ENCODE data around the gene ARNT2.

DNA sequence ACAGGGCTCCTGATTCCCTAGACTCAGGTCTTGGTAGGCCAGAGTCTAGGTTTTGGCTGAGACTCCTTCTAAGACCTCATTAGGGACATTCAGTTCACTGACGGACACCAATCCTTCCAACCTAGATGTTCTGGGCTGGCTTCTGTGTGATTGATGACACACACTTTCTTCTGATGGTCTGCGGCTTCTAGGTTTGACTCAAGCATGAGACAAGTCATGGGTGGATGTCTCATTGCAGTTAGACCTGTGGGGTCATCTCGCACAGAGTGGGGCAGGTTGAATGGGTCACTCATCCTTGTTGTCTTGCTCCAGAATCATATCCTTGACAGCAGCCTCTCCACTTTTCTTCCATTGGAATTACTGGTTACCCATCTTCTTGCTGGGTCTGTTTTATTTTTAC is 35.8 kb downstream of the ARNT2 start:
- TF ChIP-seq, protein P1, sequence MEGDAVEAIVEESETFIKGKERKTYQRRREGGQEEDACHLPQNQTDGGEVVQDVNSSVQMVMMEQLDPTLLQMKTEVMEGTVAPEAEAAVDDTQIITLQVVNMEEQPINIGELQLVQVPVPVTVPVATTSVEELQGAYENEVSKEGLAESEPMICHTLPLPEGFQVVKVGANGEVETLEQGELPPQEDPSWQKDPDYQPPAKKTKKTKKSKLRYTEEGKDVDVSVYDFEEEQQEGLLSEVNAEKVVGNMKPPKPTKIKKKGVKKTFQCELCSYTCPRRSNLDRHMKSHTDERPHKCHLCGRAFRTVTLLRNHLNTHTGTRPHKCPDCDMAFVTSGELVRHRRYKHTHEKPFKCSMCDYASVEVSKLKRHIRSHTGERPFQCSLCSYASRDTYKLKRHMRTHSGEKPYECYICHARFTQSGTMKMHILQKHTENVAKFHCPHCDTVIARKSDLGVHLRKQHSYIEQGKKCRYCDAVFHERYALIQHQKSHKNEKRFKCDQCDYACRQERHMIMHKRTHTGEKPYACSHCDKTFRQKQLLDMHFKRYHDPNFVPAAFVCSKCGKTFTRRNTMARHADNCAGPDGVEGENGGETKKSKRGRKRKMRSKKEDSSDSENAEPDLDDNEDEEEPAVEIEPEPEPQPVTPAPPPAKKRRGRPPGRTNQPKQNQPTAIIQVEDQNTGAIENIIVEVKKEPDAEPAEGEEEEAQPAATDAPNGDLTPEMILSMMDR (IDR thresholded peaks at IDR 0.05): no peak
- no peak for TF ChIP-seq POLR2A (IDR thresholded peaks at IDR 0.05)
